ENCODE data around the gene WBP11. TPM values are rescaled to one million over a fixed set of nuclear protein-coding genes. Genes with fewer than 3 reads are reported as not detected.

Gene WBP11
- total and polyA plus RNA-seq, 2 of the 13 experiments (the other 11 are each of a cell fraction or from before 2014, with no cell fraction given), result 7.6 to 31.0 TPM

- POLR2A ChIA-PET, result interaction anchor here (1.9 kb wide), 1 partner anchor 74 kb away, joined by 12 read pairs; a partner anchor contains a TSS
- TF ChIP-seq ZFP36L1 (CRISPR knock-in tag; IDR thresholded peaks at IDR 0.05) (no peak), KLF9 (CRISPR knock-in tag; IDR thresholded peaks at IDR 0.05; ENCODE audit: low read depth) (no peak)
- CTCF ChIA-PET (ENCODE audit: low intra/inter-chr PET ratio, low total read pairs), result interaction anchor here (2.2 to 2.4 kb wide), 2 partner anchors 33 to 151 kb away, joined by 6 to 21 read pairs; no protein-coding TSS in a partner anchor
These were observed 41.1 kb upstream of the WBP11 start for GRCh38 chr12:14844401-14844800.

GRCh38 chr12:14843425-14843887 is 40.2 kb upstream of the WBP11 start, which contains the start of gene ART4:
Gene ART4 (minus strand): TSS chr12:14843526. CDS start chr12:14843113, 413 bp downstream.
- POLR2A ChIA-PET, result interaction anchor here (1.3 to 1.9 kb wide), 3 partner anchors 40 to 73 kb away, joined by 4 to 16 read pairs (median 12); partner anchors contain the start of genes C12orf60 and WBP11
- H4K20me1 ChIP-seq (ENCODE audit: insufficient read depth, low read length), result no peaks in the 10 kb centered on the region
- peak within 1 kb of the TSS; percentile 77 for H3K9ac ChIP-seq (ENCODE audit: insufficient read depth, low read depth, low read length)
- peaks cover 62% of the 10 kb centered on the region for H3K4me1 ChIP-seq (ENCODE audit: insufficient read depth, low read length)
- peak within 1 kb of the TSS; percentile 86 for H3K27ac ChIP-seq (ENCODE audit: extremely low read length, insufficient read depth, low read length)
- peak; percentile 70 for FAIRE-seq
- BruUV-seq (replicated peaks), result no TSS peak
- peak within 1 kb of the TSS; percentile 98 for H3K4me2 ChIP-seq (ENCODE audit: low read depth, low read length)
- H2AFZ ChIP-seq (ENCODE audit: low read length), result peak within 1 kb of the TSS; percentile 85
- H3K27me3 ChIP-seq (ENCODE audit: control insufficient read depth in 1 of 2, insufficient read depth in 2 of 2, low read length in 2 of 2), result no peaks in the 10 kb centered on the region; a peak in 1 of 5 replicates
- 2% methylated on average over 8 of the region's 10 CpGs for WGBS (ENCODE audit: low lambda C conversion rate)
- peaks cover 31% of the 10 kb centered on the region for H3K79me2 ChIP-seq (ENCODE audit: insufficient read depth, low read length)
- peak; percentile 93 for ATAC-seq
- peak within 1 kb of the TSS; percentile 73 to 86 (median 73) for H3K4me3 ChIP-seq (replicated peaks in 1 of 3; ENCODE audit: insufficient read depth in 1 of 3, low read depth in 2 of 3, low read length in 3 of 3)
- intact Hi-C loops (cut with micrococcal nuclease; ENCODE audit: unreplicated experiment) (loop anchor here (2.0 kb wide), 2 partner anchors 41 to 73 kb away; partner anchors contain the start of genes C12orf60 and WBP11), in situ Hi-C loops (cut with HindIII; ENCODE audit: extremely low pct_ligation_motif_present, low pct_unique_long_range_greater_than_20kb) (loop anchor here (5.0 kb wide), 1 partner anchor 154 kb away; no protein-coding TSS in a partner anchor)
- CTCF ChIA-PET (ENCODE audit: low intra/inter-chr PET ratio, low total read pairs), result interaction anchor here (2.4 kb wide), 1 partner anchor 152 kb away, joined by 21 read pairs; no protein-coding TSS in a partner anchor
- H3K9me3 ChIP-seq (ENCODE audit: low read length), result no peaks in the 10 kb centered on the region
- H3K36me3 ChIP-seq (replicated peaks in 1 of 2; ENCODE audit: control insufficient read depth in 1 of 2, insufficient read depth in 2 of 2, low read length in 2 of 2), result peaks cover 0 to 16% of the 10 kb centered on the region in 2 experiments; a peak in 2 of 5 replicates
- DNase-seq (ENCODE audit: low spot score), result peak; percentile 71
- TF ChIP-seq, protein P1, sequence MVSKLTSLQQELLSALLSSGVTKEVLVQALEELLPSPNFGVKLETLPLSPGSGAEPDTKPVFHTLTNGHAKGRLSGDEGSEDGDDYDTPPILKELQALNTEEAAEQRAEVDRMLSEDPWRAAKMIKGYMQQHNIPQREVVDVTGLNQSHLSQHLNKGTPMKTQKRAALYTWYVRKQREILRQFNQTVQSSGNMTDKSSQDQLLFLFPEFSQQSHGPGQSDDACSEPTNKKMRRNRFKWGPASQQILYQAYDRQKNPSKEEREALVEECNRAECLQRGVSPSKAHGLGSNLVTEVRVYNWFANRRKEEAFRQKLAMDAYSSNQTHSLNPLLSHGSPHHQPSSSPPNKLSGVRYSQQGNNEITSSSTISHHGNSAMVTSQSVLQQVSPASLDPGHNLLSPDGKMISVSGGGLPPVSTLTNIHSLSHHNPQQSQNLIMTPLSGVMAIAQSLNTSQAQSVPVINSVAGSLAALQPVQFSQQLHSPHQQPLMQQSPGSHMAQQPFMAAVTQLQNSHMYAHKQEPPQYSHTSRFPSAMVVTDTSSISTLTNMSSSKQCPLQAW (CRISPR knock-in tag; IDR thresholded peaks at IDR 0.05), result peak; percentile 22; the same call in 1 of the 2 replicates
- TF ChIP-seq YEATS2 (CRISPR knock-in tag; IDR thresholded peaks at IDR 0.05; ENCODE audit: borderline replicate concordance), result peak; percentile 47; the same call in 1 of the 2 replicates
- 0 out of 3 replicates have a peak, but pooled peaks have one; percentile 14 for TF ChIP-seq MXI1 (IDR thresholded peaks at IDR 0.05; ENCODE audit: borderline replicate concordance, low read depth, low read length)
- no peak for TF ChIP-seq SP1 (IDR thresholded peaks at IDR 0.05)
- 0 out of 2 replicates have a peak, but pooled peaks have one; percentile 15 for TF ChIP-seq SP1 (CRISPR knock-in tag; IDR thresholded peaks at IDR 0.05)
- no peak for TF ChIP-seq FOXP1 (IDR thresholded peaks at IDR 0.05)
- peak; percentile 40; the same call in 1 of the 2 replicates for TF ChIP-seq FOXP1 (CRISPR knock-in tag; IDR thresholded peaks at IDR 0.05)
- no peak for TF ChIP-seq ATF4 (CRISPR knock-in tag; IDR thresholded peaks at IDR 0.05)
- TF ChIP-seq IRF2 (CRISPR knock-in tag; IDR thresholded peaks at IDR 0.05), result peak; percentile 34; the same call in 1 of the 2 replicates
- TF ChIP-seq ZNF737 (CRISPR knock-in tag; IDR thresholded peaks at IDR 0.05; ENCODE audit: borderline replicate concordance), result no peak
- no peak for TF ChIP-seq ZFP1 (CRISPR knock-in tag; IDR thresholded peaks at IDR 0.05)
- TF ChIP-seq ZBTB1 (CRISPR knock-in tag; IDR thresholded peaks at IDR 0.05; ENCODE audit: borderline replicate concordance), result no peak
- peak; percentile 73 for TF ChIP-seq MIER2 (CRISPR knock-in tag; IDR thresholded peaks at IDR 0.05)
- no peak for TF ChIP-seq ZNF878 (CRISPR knock-in tag; IDR thresholded peaks at IDR 0.05)
- TF ChIP-seq ATF7-NPFF (CRISPR knock-in tag; IDR thresholded peaks at IDR 0.05; ENCODE audit: low read depth), result peak; percentile 41; the same call in 1 of the 2 replicates

More at GRCh38 chr12:14844401-14844800, 41.1 kb upstream of the WBP11 start:
- no peaks in the 10 kb centered on the region for H4K20me1 ChIP-seq (ENCODE audit: insufficient read depth, low read length)
- peaks cover 0 to 11% of the 10 kb centered on the region in 2 experiments; a peak in 2 of 5 replicates for H3K36me3 ChIP-seq (replicated peaks in 1 of 2; ENCODE audit: control insufficient read depth in 1 of 2, insufficient read depth in 2 of 2, low read length in 2 of 2)
- no peaks in the 10 kb centered on the region; a peak in 1 of 5 replicates for H3K27me3 ChIP-seq (ENCODE audit: control insufficient read depth in 1 of 2, insufficient read depth in 2 of 2, low read length in 2 of 2)
- DNase-seq (ENCODE audit: low spot score), result no peak
- no TSS peak for BruUV-seq (replicated peaks)
- no peak for FAIRE-seq
- in situ Hi-C loops (cut with HindIII; ENCODE audit: extremely low pct_ligation_motif_present, low pct_unique_long_range_greater_than_20kb), result loop anchor here (5.0 kb wide), 1 partner anchor 153 kb away; no protein-coding TSS in a partner anchor
- intact Hi-C loops (cut with micrococcal nuclease; ENCODE audit: unreplicated experiment), result loop anchor here (2.0 kb wide), 2 partner anchors 48 to 122 kb away; no protein-coding TSS in a partner anchor
- H3K9ac ChIP-seq (ENCODE audit: insufficient read depth, low read depth, low read length), result no peak overlapping the region
- ATAC-seq, result no peak
- H3K4me3 ChIP-seq (replicated peaks in 1 of 3; ENCODE audit: insufficient read depth in 1 of 3, low read depth in 2 of 3, low read length in 3 of 3), result no peak overlapping the region
- H3K4me2 ChIP-seq (ENCODE audit: low read depth, low read length), result no peak overlapping the region
- H3K27ac ChIP-seq (ENCODE audit: extremely low read length, insufficient read depth, low read length), result no peak overlapping the region
- H3K4me1 ChIP-seq (ENCODE audit: insufficient read depth, low read length), result peaks cover 53% of the 10 kb centered on the region
- H3K9me3 ChIP-seq (ENCODE audit: low read length), result no peaks in the 10 kb centered on the region
- H3K79me2 ChIP-seq (ENCODE audit: insufficient read depth, low read length), result peaks cover 22% of the 10 kb centered on the region
- no peak overlapping the region for H2AFZ ChIP-seq (ENCODE audit: low read length)
